ENCODE measurements around the gene BCL3. TPM values are rescaled to one million over a fixed set of nuclear protein-coding genes. Genes with fewer than 3 reads are reported as not detected.

BCL3 gene
- total and polyA plus RNA-seq, 2 of the 13 experiments (the other 11 are each of a cell fraction or from before 2014, with no cell fraction given) = 2.3 to 4.0 TPM

- TF ChIP-seq MAX (IDR thresholded peaks at IDR 0.05) = peak; percentile 6; the same call in 1 of the 2 replicates
- TF ChIP-seq ZNF75D (CRISPR knock-in tag; IDR thresholded peaks at IDR 0.05; ENCODE audit: borderline replicate concordance) = no peak
- no peak for TF ChIP-seq DR1 (CRISPR knock-in tag; IDR thresholded peaks at IDR 0.05)
- no peak for TF ChIP-seq HDAC6 (IDR thresholded peaks at IDR 0.05; ENCODE audit: low read depth, low read length)
- no peak for TF ChIP-seq NPAS2 (CRISPR knock-in tag; IDR thresholded peaks at IDR 0.05; ENCODE audit: borderline replicate concordance)
- peak; percentile 30; the same call in 1 of the 2 replicates for TF ChIP-seq DMAP1 (CRISPR knock-in tag; IDR thresholded peaks at IDR 0.05)
- TF ChIP-seq ZBED4 (CRISPR knock-in tag; IDR thresholded peaks at IDR 0.05; ENCODE audit: borderline replicate concordance) = 0 out of 2 replicates have a peak, but pooled peaks have one; percentile 21
- TF ChIP-seq PRPF4 (IDR thresholded peaks at IDR 0.05; ENCODE audit: low read depth, low read length, poor library complexity, severe bottlenecking) = no peak
- peak; percentile 67 for TF ChIP-seq FOXP4 (CRISPR knock-in tag; IDR thresholded peaks at IDR 0.05)
- no peak for TF ChIP-seq CAMTA2 (CRISPR knock-in tag; IDR thresholded peaks at IDR 0.05; ENCODE audit: borderline replicate concordance)
- TF ChIP-seq ZMYM4 (CRISPR knock-in tag; IDR thresholded peaks at IDR 0.05) = peak; percentile 71
- peak; percentile 71 to 87; a peak in 3 of 4 replicates for TF ChIP-seq EP300 (IDR thresholded peaks at IDR 0.05; ENCODE audit: low read depth in 2 of 2, low read length in 2 of 2)
- peak; percentile 85 for TF ChIP-seq EP300 (CRISPR knock-in tag; IDR thresholded peaks at IDR 0.05; ENCODE audit: borderline replicate concordance)
- peak; percentile 20; the same call in 1 of the 2 replicates for TF ChIP-seq MAFF (IDR thresholded peaks at IDR 0.05; ENCODE audit: low read depth, low read length)
- peak; percentile 64 for TF ChIP-seq POGZ (CRISPR knock-in tag; IDR thresholded peaks at IDR 0.05)
- peak; percentile 65 for TF ChIP-seq ZNF503 (CRISPR knock-in tag; IDR thresholded peaks at IDR 0.05)
- TF ChIP-seq TBX3 (IDR thresholded peaks at IDR 0.05; ENCODE audit: borderline replicate concordance) = peak; percentile 77; the same call in 1 of the 2 replicates
- TF ChIP-seq MEF2D (CRISPR knock-in tag; IDR thresholded peaks at IDR 0.05) = peak; percentile 34; the same call in 1 of the 2 replicates
- TF ChIP-seq NFKBIZ (CRISPR knock-in tag; IDR thresholded peaks at IDR 0.05) = peak; percentile 84; the same call in 1 of the 2 replicates
- TF ChIP-seq KMT2A (CRISPR knock-in tag; IDR thresholded peaks at IDR 0.05) = no peak
- TF ChIP-seq HNRNPL (IDR thresholded peaks at IDR 0.05; ENCODE audit: low read depth, low read length) = no peak
Observed at GRCh38 chr19:44765033-44765948, 16.8 kb downstream of the BCL3 start (continued).
